ENCODE data around the gene DPYSL5.

GRCh38 chr2:26875065-26875634, 27.2 kb downstream of the DPYSL5 start:
- TF ChIP-seq CTCF (IDR thresholded peaks at IDR 0.05) (no peak), POLR2A (IDR thresholded peaks at IDR 0.05) (no peak)

Measured in adrenal gland (tissue), 5 donors.